ENCODE data around the gene POU4F3. TPM values are rescaled to one million over a fixed set of nuclear protein-coding genes. Genes with fewer than 3 reads are reported as not detected.

Gene POU4F3
- total RNA-seq, 1 donor from 2014 or later, result 0.15 TPM

DNA sequence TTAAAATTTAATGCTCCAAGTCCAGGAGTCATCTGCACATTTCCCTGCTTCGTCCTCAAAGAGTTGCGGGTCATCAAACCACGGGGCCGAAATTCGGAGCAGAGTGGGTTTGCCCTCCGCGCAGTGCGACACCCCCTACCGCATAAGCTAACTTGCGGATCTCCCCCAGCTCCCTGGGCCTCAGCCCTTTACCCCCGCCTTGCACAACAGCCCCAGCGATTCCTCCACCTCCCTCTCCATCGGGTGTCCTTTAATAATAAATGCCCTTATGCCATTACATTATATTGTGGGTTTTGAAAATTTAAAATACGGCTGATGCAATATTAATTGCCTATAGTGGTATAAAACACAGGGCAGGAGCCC is 3.9 kb downstream of the POU4F3 start:
- no peaks in the 10 kb centered on the region for H3K9me3 Mint-ChIP-seq (ENCODE audit: unreplicated experiment)
- H3K36me3 Mint-ChIP-seq (ENCODE audit: low read depth, unreplicated experiment), result no peaks in the 10 kb centered on the region
- no peak overlapping the region for H3K27ac Mint-ChIP-seq (ENCODE audit: unreplicated experiment)
- peaks cover 27% of the 10 kb centered on the region for H3K4me1 Mint-ChIP-seq (ENCODE audit: unreplicated experiment)
- TF ChIP-seq, protein P1, sequence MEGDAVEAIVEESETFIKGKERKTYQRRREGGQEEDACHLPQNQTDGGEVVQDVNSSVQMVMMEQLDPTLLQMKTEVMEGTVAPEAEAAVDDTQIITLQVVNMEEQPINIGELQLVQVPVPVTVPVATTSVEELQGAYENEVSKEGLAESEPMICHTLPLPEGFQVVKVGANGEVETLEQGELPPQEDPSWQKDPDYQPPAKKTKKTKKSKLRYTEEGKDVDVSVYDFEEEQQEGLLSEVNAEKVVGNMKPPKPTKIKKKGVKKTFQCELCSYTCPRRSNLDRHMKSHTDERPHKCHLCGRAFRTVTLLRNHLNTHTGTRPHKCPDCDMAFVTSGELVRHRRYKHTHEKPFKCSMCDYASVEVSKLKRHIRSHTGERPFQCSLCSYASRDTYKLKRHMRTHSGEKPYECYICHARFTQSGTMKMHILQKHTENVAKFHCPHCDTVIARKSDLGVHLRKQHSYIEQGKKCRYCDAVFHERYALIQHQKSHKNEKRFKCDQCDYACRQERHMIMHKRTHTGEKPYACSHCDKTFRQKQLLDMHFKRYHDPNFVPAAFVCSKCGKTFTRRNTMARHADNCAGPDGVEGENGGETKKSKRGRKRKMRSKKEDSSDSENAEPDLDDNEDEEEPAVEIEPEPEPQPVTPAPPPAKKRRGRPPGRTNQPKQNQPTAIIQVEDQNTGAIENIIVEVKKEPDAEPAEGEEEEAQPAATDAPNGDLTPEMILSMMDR (IDR thresholded peaks at IDR 0.05; ENCODE audit: unreplicated experiment), result no peak
- DNase-seq (ENCODE audit: low spot score), result no peak
- peaks cover 40% of the 10 kb centered on the region for H3K27me3 Mint-ChIP-seq (ENCODE audit: unreplicated experiment)
- H3K4me3 Mint-ChIP-seq (ENCODE audit: unreplicated experiment), result no peak overlapping the region

DNA sequence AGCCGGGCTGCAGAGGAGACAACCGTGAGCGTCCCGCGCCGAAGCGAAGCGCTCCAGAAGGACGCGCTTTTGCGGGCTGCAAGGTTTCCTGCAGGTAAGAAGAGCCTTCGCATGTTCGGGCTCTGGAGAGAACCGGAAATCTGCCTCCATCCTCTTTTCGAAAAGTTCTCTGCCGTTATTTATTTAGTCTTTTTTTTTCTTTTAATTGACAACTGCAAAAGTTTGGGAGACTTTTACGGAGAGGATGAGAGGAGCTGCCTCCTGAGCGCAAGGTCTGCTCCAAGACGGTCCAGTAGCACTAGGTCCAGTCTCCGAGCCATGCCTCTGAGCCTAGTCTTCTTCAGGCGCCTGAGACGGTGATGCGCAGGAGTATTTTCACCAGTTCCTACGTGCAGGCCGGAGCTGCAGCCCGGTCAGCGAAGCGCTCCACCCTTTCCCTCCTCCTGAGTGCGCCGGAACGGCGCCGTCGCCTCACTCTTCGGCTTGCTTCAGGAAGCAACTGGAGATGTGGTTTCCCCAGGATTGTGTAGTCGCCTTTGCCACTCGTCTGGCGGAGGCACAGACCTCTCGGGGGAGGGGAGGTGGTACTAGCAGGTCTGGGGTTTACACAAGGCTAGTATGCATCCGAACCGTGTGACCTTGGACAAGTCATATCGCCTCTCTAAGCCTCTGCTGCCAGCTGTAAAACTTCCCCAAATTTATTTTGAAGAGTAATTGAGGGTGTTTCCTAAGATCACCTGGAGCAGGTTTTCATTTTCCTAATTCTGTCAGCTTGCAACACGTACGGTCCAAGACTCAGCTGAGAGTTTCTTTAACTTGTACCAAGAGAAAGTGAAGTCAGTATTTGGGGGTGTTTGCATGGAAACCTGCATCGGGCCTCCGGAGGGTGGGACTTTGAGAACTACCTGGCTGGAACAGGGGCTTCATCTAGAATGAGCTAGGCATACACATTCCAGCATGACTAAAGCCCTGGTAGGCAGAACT is 4.5 kb downstream of the POU4F3 start:
- DNase-seq (ENCODE audit: low spot score), result peak; percentile 20
- no peak overlapping the region for H3K27ac Mint-ChIP-seq (ENCODE audit: unreplicated experiment)
- H3K4me3 Mint-ChIP-seq (ENCODE audit: unreplicated experiment), result no peak overlapping the region
- peaks cover 33% of the 10 kb centered on the region for H3K27me3 Mint-ChIP-seq (ENCODE audit: unreplicated experiment)
- peaks cover 21% of the 10 kb centered on the region for H3K4me1 Mint-ChIP-seq (ENCODE audit: unreplicated experiment)
- TF ChIP-seq, protein P1 (IDR thresholded peaks at IDR 0.05; ENCODE audit: unreplicated experiment), result no peak
- no peaks in the 10 kb centered on the region for H3K9me3 Mint-ChIP-seq (ENCODE audit: unreplicated experiment)
- no peaks in the 10 kb centered on the region for H3K36me3 Mint-ChIP-seq (ENCODE audit: low read depth, unreplicated experiment)

DNA sequence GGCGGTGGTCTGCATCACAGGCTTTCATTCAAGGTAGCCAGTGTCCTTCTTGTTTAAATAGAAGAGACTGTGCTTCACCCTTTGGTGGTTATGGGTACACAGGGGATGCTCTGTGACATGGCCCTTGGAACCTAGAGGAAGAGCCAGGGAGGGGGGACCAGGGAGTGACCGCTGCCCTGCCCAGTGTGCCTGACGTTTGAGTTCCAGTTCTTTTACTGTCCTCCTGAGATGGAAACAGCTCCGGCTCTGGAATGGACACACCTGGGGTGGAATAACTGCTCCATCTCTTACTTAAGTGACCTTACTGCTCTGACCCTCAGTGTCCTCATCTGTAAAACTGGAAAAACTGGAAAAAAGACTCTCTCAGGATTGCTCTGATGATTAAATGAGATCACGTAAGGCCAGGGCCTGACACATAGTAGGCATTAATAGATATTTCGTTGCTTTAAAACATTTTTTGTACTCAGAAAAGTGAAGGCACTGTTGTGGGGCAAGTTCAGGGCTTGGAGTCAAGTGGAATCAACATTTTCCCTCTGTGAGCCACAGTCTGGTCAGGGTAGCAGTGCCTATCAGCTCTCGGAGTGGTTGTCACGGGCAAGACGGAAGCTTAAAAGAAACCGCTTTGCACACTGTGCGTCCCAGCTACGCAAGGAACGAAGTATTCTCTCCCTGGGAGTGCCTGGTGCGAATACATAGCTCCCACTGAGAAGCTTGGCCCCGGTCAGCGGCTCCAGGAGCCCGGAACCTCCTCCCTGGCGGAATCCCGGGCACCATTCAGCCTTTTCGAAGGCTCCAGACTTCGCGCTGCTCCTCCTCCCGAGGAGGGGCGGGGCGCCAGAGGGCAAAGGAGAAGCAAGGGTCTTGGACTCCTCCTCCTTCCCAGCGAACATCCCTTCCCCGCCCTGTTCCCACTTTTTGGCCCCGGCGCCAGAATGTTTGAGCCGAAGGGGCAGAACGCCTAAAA is 5.8 kb downstream of the POU4F3 start:
- no peaks in the 10 kb centered on the region for H3K36me3 Mint-ChIP-seq (ENCODE audit: low read depth, unreplicated experiment)
- peaks cover 13% of the 10 kb centered on the region for H3K4me1 Mint-ChIP-seq (ENCODE audit: unreplicated experiment)
- H3K4me3 Mint-ChIP-seq (ENCODE audit: unreplicated experiment), result peak overlapping the region; percentile 75
- H3K27ac Mint-ChIP-seq (ENCODE audit: unreplicated experiment), result no peak overlapping the region
- DNase-seq (ENCODE audit: low spot score), result peak; percentile 64
- peaks cover 24% of the 10 kb centered on the region for H3K27me3 Mint-ChIP-seq (ENCODE audit: unreplicated experiment)
- H3K9me3 Mint-ChIP-seq (ENCODE audit: unreplicated experiment), result no peaks in the 10 kb centered on the region
- TF ChIP-seq, protein P1 (IDR thresholded peaks at IDR 0.05; ENCODE audit: unreplicated experiment), result no peak

DNA sequence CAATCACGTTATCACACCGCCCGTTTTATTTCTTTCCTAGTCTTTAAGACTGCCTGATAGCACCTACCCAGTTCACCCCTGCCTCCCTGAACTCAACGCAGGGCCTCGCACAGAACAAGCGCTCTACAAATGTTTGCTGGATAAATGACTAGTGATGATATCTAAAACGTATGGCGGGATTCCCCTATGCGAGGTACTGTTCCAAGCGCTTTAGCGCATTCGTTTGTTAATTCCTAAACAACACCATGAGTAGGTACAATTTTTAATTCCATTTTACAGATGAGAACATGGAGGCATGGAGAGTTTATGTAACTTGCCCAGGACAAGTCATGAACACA is 6.6 kb downstream of the POU4F3 start:
- Mint-ChIP-seq H3K4me1 (ENCODE audit: unreplicated experiment) (peaks cover 11% of the 10 kb centered on the region), H3K36me3 (ENCODE audit: low read depth, unreplicated experiment) (no peaks in the 10 kb centered on the region), H3K4me3 (ENCODE audit: unreplicated experiment) (no peak overlapping the region), H3K27me3 (ENCODE audit: unreplicated experiment) (peaks cover 22% of the 10 kb centered on the region), H3K9me3 (ENCODE audit: unreplicated experiment) (no peaks in the 10 kb centered on the region), H3K27ac (ENCODE audit: unreplicated experiment) (no peak overlapping the region)
- no peak for DNase-seq (ENCODE audit: low spot score)
- TF ChIP-seq, protein P1 (IDR thresholded peaks at IDR 0.05; ENCODE audit: unreplicated experiment), result no peak

All from endothelial cell (in vitro differentiated cells).